GM23338 (cell line): ENCODE data around the gene TBC1D32.

Experiments used
- CREB1 ChIP-seq: fragments of 250-450 bp; sonication (Bioruptor Pico); IDR thresholded peaks from 2 replicates; pipeline ENCODE4 v1.5.0; 2020; ENCODE audit warnings: low read depth, mild to moderate bottlenecking, moderate library complexity
- EZH2 ChIP-seq: fragments of 200-600 bp; sonication (generic); IDR thresholded peaks from one replicate; pipeline ENCODE4 v1.8.0; 2017; ENCODE audit warnings: antibody characterized with exemption, mild to moderate bottlenecking, low read depth; ENCODE audit not compliant: unreplicated experiment
- EZH2phosphoT487 ChIP-seq: fragments of 200-600 bp; sonication (generic); IDR thresholded peaks from one replicate; pipeline ENCODE4 v1.8.1; 2018; ENCODE audit warnings: antibody characterized with exemption; ENCODE audit not compliant: unreplicated experiment
- POLR2AphosphoS5 ChIP-seq: IDR thresholded peaks from 2 replicates; pipeline ENCODE4 v1.6.1; 2016; ENCODE audit warnings: antibody characterized with exemption, low read depth
- TF ChIP-seq, protein P1 (sequence below), 2 experiments: fragments of 200-600 bp in 1 of 2; sonication (generic) in 1 of 2; conservative IDR thresholded peaks; 2 replicates each; pipeline versions ENCODE4 v1.5.1 to v1.6.1; 2016 to 2017; ENCODE audit warnings: antibody characterized with exemption in 2 of 2, low read depth in 2 of 2, mild to moderate bottlenecking in 2 of 2, moderate library complexity in 1 of 2
- TF ChIP-seq, protein P2 (sequence below): IDR thresholded peaks from one replicate; pipeline ENCODE4 v1.6.1; 2018; ENCODE audit warnings: antibody characterized with exemption; ENCODE audit not compliant: unreplicated experiment

DNA sequence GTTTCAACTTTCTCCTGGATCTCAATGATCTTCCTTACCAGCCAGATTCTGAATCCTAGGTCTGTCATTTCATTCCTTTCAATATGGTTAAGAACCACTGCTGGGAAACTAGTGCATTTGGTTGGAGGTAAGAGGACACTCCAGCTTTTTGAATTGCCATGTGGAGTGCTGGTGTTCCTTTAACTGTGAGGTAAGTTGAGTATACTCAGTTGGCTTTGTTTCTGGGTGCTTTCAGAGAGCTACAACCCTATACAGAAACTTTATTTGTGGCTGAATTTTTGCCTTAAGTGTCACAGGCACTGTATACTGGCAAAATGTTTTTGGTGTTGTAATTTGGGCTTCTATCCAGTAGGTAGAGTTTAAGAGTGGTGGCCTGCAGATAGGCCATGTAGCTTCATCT lies 175.8 kb downstream of the TBC1D32 start:
- TF ChIP-seq, protein P1, sequence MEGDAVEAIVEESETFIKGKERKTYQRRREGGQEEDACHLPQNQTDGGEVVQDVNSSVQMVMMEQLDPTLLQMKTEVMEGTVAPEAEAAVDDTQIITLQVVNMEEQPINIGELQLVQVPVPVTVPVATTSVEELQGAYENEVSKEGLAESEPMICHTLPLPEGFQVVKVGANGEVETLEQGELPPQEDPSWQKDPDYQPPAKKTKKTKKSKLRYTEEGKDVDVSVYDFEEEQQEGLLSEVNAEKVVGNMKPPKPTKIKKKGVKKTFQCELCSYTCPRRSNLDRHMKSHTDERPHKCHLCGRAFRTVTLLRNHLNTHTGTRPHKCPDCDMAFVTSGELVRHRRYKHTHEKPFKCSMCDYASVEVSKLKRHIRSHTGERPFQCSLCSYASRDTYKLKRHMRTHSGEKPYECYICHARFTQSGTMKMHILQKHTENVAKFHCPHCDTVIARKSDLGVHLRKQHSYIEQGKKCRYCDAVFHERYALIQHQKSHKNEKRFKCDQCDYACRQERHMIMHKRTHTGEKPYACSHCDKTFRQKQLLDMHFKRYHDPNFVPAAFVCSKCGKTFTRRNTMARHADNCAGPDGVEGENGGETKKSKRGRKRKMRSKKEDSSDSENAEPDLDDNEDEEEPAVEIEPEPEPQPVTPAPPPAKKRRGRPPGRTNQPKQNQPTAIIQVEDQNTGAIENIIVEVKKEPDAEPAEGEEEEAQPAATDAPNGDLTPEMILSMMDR (conservative IDR thresholded peaks at IDR 0.05; ENCODE audit: low read depth in 2 of 2), result no peak
- TF ChIP-seq EZH2 (no peak), POLR2AphosphoS5 (no peak), CREB1 (CRISPR knock-in tag) (no peak), EZH2phosphoT487 (no peak)
- TF ChIP-seq, protein P2, sequence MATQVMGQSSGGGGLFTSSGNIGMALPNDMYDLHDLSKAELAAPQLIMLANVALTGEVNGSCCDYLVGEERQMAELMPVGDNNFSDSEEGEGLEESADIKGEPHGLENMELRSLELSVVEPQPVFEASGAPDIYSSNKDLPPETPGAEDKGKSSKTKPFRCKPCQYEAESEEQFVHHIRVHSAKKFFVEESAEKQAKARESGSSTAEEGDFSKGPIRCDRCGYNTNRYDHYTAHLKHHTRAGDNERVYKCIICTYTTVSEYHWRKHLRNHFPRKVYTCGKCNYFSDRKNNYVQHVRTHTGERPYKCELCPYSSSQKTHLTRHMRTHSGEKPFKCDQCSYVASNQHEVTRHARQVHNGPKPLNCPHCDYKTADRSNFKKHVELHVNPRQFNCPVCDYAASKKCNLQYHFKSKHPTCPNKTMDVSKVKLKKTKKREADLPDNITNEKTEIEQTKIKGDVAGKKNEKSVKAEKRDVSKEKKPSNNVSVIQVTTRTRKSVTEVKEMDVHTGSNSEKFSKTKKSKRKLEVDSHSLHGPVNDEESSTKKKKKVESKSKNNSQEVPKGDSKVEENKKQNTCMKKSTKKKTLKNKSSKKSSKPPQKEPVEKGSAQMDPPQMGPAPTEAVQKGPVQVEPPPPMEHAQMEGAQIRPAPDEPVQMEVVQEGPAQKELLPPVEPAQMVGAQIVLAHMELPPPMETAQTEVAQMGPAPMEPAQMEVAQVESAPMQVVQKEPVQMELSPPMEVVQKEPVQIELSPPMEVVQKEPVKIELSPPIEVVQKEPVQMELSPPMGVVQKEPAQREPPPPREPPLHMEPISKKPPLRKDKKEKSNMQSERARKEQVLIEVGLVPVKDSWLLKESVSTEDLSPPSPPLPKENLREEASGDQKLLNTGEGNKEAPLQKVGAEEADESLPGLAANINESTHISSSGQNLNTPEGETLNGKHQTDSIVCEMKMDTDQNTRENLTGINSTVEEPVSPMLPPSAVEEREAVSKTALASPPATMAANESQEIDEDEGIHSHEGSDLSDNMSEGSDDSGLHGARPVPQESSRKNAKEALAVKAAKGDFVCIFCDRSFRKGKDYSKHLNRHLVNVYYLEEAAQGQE, result no peak
